GM18861 (cell line): Measurements from ENCODE around the gene CNIH1.
"Not testable (repeated sequence)": the region's sequence is repeated elsewhere in the genome, so short reads cannot be mapped to it uniquely, and the experiment has no call there.

Experiments
- ATAC-seq: cut with Tn5 transposase; IDR thresholded peaks from one replicate; pipeline ENCODE4 v1.9.1; 2021; ENCODE audit not compliant: unreplicated experiment

Gene CNIH1

GRCh38 chr14:54385556-54385955, 55.6 kb downstream of the CNIH1 start:
- ATAC-seq = no peak

GRCh38 chr14:54383835-54384234, 57.3 kb downstream of the CNIH1 start:
- ATAC-seq = no peak

- no peak for ATAC-seq
Observed at GRCh38 chr14:54381821-54382220, 59.4 kb downstream of the CNIH1 start.

GRCh38 chr14:54380558-54380957, 60.6 kb downstream of the CNIH1 start:
- ATAC-seq = not testable (repeated sequence)

- ATAC-seq = not testable (repeated sequence)
Observed at GRCh38 chr14:54378893-54379292, 62.3 kb downstream of the CNIH1 start.

GRCh38 chr14:54377501-54377900, 63.7 kb downstream of the CNIH1 start:
- no peak for ATAC-seq

GRCh38 chr14:54374117-54374884, 66.9 kb downstream of the CNIH1 start:
- no peak for ATAC-seq
